Suppressor macrophage treated with lipopolysaccharide for 1 hour (primary cell): ENCODE results near the gene TMEM163.

Source experiments
- DNase-seq, 3 donors: peaks; one replicate each; pipeline ENCODE4 v3.0.0-alpha.2; 2020 to 2022

The TMEM163 gene

DNA sequence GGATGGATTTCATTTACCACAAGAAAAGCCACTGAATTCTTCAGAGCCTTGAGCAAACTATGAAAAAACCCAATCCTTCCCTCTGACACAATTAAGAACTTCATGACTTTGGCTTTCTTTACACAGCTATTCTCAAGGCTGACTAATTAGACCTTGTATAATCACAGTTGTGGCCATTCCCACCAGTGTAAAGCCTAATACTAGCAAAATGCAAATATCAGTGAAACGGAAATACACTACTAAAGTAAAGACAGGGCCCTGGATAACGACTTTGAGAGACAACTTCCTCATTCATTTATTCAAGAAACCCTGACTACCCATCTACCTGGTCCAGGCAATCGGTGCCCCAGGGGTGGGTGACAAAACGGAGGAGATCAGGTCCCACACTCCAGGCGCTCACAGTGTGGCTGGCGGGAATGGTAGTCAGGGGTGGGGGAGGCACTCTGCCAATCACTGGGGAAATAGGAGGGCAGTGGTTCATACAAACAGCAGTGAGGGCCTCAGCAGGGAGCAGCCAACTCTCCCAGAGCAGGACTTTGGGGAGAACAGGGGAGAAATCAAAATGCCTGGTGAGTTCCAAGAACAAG is 28.1 kb downstream of the TMEM163 start:
- no peak for DNase-seq

GRCh38 chr2:134689315-134689714 is 29.5 kb downstream of the TMEM163 start:
- DNase-seq: peak; percentile 45 to 55 (median 52)

DNA sequence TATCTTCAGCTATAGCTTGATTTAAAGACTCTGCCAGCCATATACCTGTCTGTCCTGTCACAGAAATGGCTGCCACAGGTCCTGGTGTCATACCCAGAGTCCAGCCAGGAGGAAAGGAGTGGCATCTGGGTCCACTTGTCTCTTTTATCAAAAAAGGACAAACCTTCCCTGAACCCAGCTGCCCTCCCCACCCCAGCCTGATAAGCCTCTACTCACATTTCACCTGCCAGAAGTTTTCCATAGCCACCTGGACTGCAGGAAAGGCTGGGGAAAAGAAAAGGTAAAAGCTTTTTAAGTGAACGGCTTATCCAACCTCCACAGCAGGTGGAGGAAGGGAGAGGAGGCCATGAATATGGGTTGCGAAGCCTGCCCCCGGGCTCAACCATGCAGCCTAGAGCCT is 32.8 kb downstream of the TMEM163 start:
- DNase-seq: no peak

GRCh38 chr2:134683561-134684112 is 35.2 kb downstream of the TMEM163 start:
- peak; percentile 58 to 92 (median 68) for DNase-seq

DNA sequence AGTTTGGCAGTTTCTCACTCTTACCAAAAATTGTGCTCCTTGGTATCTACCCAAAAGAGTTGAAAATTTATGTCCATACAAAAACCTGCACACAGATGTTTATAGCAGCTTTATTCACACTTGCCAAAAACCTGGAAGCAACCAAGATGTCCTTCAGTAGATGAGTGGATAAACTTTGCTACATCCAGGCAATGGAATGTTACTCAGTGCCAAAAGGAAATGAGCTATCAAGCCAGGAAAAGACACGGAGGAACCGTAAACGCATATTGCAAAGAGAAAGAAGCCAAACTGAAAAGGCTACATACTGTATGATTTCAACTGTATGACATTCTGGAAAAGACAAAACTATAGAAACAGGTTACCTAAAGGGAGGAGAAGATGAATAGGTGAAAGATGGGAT is 36.1 kb downstream of the TMEM163 start:
- no peak for DNase-seq

- no peak for DNase-seq
These were observed 37.6 kb downstream of the TMEM163 start for GRCh38 chr2:134681201-134681600.

- DNase-seq: peak; percentile 20 to 65 (median 40)
These were observed 39.1 kb downstream of the TMEM163 start for GRCh38 chr2:134679745-134680144.

GRCh38 chr2:134679294-134679693 is 39.5 kb downstream of the TMEM163 start:
- no peak for DNase-seq

DNA sequence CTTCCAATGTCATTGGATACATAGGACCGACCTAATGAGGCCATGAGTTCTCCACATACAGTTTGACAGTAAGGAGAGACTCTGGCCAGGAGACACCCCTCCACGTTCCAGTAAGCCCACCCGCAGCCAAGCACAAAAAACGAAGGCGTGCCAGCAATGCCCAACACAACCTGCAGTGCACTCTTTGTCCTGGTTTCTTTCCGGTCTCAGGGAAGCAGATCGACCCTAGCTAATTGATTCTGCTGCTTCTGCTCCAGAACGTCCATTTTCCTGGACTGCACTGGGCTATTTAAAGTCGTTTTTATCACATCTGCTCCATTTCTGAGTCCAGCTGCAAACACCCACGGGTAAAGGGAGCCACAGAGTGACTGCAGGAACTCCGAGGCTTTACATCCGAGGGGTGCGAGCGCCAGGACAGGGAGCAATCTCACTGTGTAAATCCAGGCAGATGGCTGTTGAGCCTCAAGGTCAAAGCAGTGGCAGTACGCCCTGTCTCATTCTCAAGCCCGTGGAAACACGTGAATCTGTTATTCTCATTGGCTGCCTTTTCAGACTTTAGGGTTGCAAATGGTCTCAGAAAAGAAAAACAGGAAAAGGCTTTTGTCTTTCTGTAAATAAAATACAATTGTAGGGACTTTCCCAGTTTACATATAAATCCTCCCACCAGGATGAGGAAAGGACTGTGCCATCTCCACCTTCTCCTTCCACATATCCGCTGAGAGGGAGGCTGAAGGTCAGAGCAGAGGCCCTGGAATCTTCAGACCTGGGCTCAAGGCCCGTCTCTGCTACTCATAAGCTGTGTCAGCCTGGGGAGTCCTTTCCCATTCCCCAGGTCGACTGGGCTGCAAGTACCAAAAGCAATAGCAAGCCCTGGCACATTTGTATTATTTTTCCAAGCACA is 40.7 kb downstream of the TMEM163 start:
- DNase-seq: peak; percentile 25 to 65 (median 34)

DNA sequence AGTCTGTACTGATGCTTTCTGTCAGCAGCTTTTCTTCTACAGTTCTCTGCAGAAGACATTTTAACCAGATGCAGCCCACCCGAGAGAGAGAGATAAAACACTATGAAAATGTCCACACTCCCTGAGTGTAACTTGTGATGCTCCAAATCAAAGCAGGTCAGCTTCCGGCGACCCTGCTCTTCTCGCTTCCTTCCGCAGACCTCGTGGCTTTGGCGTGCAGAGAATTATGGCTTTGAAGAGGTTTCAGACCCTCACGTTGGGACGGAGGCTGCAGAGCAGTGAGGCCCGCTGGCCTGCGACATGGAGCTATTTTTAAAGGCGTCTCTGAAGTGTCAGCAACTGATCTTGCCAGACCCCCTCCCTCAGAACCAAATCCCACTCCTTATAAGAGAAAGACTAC is 41.8 kb downstream of the TMEM163 start:
- DNase-seq: no peak

DNA sequence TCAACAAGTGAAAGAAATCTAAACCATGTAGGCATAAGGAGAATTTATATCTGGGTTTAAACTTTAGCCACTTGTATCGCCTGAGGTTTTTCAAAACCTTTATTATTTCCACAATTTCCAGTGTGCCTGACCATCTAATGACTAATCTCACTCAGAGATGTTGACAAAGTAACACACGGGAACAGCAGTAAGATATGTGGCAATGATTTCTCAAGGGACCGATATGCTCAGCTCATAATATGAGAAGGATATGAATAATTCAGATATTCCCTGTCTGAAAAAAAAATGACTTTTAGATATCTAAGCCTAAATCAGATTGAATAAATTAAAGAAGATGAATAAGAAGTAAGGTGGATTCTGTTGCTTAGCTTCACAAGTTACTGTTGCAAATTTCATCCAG is 43.5 kb downstream of the TMEM163 start:
- peak in 2 of 3 donors; percentile 11 to 36 for DNase-seq

DNA sequence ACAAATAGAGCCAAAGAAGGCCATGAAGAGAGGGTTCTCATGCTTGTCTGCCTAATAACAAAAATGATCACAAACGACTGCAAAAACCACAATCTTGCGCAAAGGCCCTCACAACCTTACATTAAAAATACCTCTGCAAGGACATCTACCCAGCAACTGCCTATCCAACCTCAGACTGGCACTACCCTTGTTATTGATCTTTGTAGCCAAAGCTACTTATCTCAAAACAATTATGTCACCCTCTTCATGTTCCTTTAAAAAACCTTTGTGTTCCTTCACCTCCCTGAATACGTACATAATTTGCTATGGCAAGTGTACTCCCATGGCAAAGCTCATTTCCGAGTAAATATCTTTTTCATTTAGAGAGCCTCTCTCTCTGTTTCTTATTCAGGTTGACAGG is 44.1 kb downstream of the TMEM163 start:
- no peak for DNase-seq

DNA sequence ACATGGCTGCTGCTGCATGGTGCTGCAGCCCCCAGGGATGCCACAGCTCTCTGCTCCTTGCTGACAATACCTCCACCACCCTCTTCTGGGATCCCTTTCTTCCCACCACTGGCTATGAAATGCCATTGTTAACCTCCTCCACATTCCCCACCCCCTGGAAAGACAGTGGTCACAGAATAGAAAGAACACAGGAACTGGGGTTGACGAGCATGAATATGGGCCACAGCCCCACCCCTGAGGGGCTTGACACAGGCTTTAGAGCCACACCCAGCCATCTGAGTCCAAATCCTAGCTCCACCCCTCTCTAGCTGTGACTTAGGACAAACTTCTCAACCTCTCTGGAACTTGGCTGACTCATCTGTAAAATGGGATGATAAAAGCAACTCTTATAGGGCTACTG is 47.3 kb downstream of the TMEM163 start:
- no peak for DNase-seq

GRCh38 chr2:134670955-134671354 is 47.8 kb downstream of the TMEM163 start:
- no peak for DNase-seq

DNA sequence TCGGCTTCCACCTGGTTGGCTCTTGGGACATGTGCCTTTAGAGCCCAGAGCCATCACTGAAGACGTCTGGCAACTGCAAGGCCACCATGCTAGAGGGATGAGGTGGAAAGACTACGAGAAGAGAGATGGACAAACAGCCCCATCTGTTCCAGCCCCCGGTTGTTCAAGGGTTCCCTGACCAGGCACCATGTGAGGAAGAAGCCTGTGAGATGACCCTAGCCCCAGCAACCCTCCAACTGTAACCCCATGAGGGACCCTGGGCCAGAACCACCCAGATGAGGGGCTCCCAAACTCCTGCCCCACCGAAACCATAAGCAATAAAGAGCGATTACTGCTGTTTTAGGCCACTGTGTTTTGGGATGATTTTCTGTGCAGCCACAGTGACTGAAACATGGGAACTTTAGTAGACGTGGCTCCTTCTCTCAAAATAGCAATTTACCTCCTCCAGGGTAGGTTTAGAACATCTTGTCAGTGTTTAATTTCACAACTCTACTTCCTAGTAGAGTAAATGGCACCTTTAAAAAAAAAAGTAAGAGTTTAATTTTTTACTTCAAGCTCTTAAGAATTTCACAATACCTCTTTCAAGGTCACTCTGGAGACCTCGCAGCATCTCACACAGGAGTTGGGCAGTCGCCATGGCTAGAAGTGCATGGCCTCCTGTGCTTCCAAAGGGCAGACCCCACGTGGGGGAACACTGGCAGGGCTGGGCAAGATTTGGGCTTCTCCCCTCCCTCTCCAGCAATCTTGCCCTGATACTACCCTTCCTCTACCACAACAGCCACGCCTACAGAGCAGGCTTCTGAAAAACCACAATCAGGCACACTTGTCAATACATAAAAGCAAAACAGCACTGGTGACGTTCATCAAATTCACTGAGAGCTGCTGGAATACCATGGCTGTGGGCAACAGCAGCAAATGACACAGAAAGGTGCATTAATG is 48.8 kb downstream of the TMEM163 start:
- DNase-seq: no peak

DNA sequence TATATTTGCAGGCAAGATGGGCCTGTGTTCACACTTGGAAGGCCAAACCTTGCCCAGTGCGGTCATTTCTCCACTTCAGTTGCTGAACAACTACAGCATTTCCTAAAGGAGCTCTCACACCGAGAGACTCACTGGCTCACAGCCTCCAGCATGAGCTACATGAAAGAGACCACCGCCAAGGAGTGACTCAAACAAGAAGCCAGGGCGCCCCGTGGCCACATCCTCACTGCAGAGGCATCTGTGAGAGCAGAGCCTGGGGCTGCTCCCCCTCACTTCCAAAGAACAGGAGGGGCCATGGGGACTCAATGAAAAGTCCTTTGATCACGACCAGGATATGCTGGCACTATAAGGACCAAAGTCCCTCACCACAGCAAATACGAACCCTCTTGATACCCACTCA is 50.0 kb downstream of the TMEM163 start:
- no peak for DNase-seq

- no peak for DNase-seq
These were observed 51.3 kb downstream of the TMEM163 start for GRCh38 chr2:134667541-134667940.

GRCh38 chr2:134667081-134667480 is 51.7 kb downstream of the TMEM163 start:
- DNase-seq: no peak

- DNase-seq: no peak
These were observed 52.9 kb downstream of the TMEM163 start for GRCh38 chr2:134665727-134666506.

GRCh38 chr2:134663451-134664450 is 55.0 kb downstream of the TMEM163 start:
- DNase-seq: no peak

- DNase-seq: no peak
These were observed 56.0 kb downstream of the TMEM163 start for GRCh38 chr2:134662751-134663150.
